ENCODE results near the gene LY6G6D.

- TF ChIP-seq, protein P1, sequence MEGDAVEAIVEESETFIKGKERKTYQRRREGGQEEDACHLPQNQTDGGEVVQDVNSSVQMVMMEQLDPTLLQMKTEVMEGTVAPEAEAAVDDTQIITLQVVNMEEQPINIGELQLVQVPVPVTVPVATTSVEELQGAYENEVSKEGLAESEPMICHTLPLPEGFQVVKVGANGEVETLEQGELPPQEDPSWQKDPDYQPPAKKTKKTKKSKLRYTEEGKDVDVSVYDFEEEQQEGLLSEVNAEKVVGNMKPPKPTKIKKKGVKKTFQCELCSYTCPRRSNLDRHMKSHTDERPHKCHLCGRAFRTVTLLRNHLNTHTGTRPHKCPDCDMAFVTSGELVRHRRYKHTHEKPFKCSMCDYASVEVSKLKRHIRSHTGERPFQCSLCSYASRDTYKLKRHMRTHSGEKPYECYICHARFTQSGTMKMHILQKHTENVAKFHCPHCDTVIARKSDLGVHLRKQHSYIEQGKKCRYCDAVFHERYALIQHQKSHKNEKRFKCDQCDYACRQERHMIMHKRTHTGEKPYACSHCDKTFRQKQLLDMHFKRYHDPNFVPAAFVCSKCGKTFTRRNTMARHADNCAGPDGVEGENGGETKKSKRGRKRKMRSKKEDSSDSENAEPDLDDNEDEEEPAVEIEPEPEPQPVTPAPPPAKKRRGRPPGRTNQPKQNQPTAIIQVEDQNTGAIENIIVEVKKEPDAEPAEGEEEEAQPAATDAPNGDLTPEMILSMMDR (IDR thresholded peaks at IDR 0.05; ENCODE audit: poor library complexity): no peak
- TF ChIP-seq EZH2phosphoT487 (IDR thresholded peaks at IDR 0.05; ENCODE audit: low read depth, severe bottlenecking, unreplicated experiment) (no peak), EZH2 (IDR thresholded peaks at IDR 0.05; ENCODE audit: borderline replicate concordance) (no peak)
Observed at GRCh38 chr6:31765559-31765909, 50.4 kb downstream of the LY6G6D start.
